ENCODE data around the gene INCA1.
"Not testable (repeated sequence)": the region's sequence is repeated elsewhere in the genome, so short reads cannot be mapped to it uniquely, and the experiment has no call there.

Gene INCA1, protein sequence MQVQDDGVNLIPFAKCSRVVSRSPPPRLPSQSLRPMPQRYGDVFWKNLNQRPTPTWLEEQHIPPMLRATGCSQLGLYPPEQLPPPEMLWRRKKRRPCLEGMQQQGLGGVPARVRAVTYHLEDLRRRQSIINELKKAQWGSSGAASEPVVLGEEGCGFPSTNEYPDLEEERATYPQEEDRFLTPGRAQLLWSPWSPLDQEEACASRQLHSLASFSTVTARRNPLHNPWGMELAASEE

DNA sequence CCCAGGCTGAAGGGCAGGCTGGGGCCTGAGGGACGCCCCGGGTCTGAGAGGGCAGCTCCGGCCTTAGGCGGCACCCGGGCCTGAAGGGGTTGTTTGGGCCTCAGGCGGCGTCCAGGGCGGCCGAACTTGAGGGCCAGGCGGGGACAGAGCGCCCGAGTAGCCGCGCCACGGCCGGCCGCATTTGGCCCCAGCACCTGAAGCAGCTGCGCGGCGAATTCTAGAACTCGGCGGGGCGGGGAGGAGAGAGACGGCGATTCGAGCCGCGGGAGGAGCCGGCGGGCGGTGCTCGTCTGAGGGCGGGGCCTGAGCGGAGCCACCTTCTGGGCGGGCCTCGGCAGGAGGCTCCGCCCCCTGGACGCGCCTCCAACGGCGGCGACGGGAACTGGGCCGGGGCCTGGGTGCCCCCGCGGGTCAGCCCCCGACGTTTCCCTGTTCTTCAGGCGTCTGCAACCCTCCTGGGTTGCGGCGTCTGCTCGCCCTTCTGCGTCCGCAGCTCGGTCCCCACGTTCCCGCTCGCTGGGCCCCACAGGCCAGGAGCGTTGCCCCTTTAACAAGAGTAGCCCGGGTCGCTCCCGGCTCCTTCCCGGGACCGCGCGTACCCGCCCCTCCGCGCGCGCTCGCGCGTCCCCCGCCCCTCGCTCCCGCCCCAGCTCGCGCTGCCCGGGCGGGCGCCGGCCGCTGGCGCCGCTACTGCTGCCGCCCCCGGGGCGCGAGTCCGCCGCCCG lies at the start of gene INCA1, which contains the start of gene KIF1C:
INCA1 (minus strand) TSS at position 221 of the 725 bp plus-strand sequence. CDS start 3,085 bp downstream, outside the sequence.
KIF1C (plus strand) TSS at position 649 of the 725 bp plus-strand sequence. CDS start 2,297 bp downstream, outside the sequence.
- DNase-seq (ENCODE audit: extremely low read depth in 1 of 2, low read depth in 1 of 2): peak; percentile 77 to 83

DNA sequence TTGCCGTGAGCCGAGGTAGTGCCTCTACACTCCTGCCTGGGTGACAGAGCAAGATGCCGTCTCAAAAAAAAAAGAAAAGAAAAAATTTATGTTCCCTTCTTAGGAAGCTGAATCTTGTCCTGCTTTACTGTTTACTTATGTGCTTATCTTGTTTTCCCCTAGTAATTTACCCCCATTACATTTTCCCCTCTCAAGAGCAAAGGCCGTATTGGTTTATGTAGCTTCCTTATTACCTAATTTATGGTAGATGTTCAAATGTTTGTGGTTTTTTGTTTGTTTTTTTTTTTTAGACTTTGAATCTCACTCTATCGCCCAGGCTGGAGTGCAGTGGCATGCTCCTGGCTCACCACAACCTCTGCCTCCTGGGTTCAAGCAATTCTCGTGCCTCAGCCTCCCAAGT lies 48.2 kb upstream of the INCA1 start:
- DNase-seq (ENCODE audit: extremely low read depth in 1 of 2, low read depth in 1 of 2): no peak

- DNase-seq (ENCODE audit: extremely low read depth in 1 of 2, low read depth in 1 of 2): no peak
These were observed 47.3 kb upstream of the INCA1 start for GRCh38 chr17:5044630-5045029.

- DNase-seq (ENCODE audit: extremely low read depth in 1 of 2, low read depth in 1 of 2): no peak
These were observed 46.2 kb upstream of the INCA1 start for GRCh38 chr17:5043524-5043923.

DNA sequence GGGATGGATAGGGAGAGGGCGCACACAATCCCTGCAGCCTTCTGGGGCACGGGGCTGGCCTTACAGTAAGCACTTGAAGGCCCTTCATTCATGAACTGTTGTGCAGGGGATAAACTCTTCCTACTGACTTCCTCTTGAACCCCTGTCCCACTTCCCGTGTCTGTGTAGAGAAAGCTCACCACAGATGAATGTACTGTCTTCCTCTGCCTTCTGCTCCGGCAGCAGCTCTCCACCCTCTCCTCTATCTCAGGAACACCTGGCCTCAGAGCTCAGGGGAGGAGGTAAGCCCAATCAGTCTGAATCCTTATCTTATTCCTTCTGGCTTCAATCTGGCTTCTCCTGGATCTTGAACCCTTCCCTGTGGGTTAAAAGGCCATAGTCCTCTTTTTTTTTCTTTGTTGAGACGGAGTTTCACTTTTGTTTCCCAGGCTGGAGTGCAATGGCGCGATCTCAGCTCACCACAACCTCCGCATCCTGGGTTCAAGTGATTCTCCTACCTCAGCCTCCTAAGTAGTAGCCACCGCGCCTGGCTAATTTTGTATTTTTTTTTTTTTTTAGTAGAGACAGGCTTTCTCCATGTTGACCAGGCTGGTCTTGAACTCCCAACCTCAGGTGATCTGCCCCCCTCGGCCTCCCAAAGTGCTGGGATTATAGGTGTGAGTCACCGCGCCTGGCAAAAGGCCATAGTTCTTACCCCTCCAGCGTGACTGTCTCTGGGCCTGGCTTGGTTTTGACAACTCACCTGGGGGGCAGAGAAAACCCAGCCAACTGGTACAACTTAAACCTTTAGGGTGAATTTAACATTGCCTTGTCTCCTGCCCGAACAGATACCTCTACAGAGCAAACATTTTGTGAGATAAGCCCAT lies 45.1 kb upstream of the INCA1 start:
- DNase-seq (ENCODE audit: extremely low read depth in 1 of 2, low read depth in 1 of 2): no peak

DNA sequence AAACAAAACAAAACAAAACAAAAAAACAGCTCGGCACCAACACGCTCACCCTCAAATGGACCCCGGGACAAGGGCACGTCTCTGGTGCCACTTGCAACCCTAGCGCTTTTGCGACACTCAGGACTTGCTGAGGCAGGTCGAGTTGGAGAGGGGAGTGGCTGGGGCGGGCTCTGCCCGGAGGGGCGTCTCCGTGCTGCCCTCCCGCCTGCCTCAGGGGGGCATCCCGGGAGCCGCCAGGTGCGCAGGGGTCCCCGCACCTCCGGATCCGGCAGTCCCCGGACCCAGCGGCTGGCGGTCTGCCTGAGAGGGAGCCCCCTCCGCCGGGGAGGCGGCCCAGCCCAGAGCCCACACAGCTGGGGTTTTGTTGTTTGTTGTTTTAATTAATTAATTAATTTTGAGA lies 38.0 kb upstream of the INCA1 start, which contains the start of gene SLC52A1:
SLC52A1 (minus strand) TSS at position 112 of the 400 bp plus-strand sequence. CDS start 820 bp downstream, outside the sequence.
- no peak for DNase-seq (ENCODE audit: extremely low read depth in 1 of 2, low read depth in 1 of 2)

DNA sequence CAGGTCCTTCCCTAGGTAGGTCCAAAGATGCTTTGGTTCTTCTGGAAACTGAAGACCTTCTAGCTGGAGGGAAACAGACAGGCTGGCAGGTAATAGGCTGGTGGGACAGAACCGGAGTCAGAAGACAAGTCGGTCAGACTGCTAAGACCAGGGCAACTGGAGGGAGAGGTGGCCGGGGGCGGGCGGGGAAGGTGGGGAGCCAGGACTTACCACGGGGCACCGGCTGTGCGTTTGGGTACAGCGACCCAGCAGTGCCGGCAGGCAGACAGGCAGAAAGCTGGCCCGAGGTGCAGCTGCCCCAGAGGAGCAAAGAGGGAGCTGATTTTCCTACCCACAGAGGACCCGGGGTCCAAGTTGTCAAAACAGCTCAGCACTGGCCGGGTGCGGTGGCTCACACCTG lies 37.3 kb upstream of the INCA1 start:
- no peak for DNase-seq (ENCODE audit: extremely low read depth in 1 of 2, low read depth in 1 of 2)

GRCh38 chr17:5034063-5034462 lies 36.7 kb upstream of the INCA1 start:
- no peak for DNase-seq (ENCODE audit: extremely low read depth in 1 of 2, low read depth in 1 of 2)

DNA sequence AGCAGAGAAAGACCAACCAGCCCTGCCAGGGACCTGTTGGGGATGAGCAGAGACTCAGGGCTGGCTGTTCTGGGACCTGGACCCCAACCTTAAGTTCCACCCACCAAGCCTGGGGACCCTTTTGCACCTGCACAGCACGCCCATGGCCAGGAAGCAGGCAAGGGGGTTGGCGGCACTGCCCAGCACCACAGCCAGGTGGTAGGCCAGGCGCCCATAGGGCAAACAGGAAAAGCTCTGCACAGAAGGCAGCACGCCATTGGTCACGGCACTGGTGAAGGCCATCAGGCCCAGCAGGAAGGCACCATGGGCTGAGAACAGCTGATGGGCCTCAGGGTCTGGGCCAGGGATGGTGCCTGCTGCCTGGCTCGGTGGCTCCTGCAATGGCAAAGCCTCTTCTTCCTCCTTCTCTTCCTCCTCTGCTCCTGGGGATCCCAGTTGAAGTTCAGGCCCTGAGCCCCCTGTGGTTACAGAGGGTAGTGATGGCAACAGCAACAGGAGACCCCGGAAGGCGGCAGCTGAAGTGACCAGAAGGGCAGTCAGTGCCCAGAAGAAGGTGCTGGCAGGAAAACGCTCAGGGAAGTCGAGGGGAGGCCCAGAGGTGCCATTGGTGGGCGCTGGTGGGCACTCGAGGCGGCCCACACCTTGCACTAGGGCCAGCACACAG lies 36.2 kb upstream of the INCA1 start:
- no peak for DNase-seq (ENCODE audit: extremely low read depth in 1 of 2, low read depth in 1 of 2)

DNA sequence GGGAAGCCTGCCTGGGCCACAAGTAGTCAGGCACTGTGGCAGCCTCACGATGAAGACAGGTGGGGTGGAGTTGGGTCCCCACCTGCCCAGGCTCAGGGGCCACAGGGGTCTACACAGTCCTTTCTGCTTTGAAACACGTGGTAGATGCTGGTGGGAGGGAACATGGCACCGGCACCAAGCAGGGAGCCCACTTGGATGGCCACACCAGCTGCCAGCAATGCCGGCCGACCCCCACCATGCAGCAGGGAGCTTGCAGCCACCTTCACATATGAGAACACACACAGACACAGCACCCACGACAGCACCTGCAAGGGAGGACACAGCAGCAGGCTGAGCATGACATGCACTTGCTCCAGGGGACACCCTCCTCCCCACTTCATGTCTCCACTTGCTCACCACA lies 35.5 kb upstream of the INCA1 start:
- no peak for DNase-seq (ENCODE audit: extremely low read depth in 1 of 2, low read depth in 1 of 2)

DNA sequence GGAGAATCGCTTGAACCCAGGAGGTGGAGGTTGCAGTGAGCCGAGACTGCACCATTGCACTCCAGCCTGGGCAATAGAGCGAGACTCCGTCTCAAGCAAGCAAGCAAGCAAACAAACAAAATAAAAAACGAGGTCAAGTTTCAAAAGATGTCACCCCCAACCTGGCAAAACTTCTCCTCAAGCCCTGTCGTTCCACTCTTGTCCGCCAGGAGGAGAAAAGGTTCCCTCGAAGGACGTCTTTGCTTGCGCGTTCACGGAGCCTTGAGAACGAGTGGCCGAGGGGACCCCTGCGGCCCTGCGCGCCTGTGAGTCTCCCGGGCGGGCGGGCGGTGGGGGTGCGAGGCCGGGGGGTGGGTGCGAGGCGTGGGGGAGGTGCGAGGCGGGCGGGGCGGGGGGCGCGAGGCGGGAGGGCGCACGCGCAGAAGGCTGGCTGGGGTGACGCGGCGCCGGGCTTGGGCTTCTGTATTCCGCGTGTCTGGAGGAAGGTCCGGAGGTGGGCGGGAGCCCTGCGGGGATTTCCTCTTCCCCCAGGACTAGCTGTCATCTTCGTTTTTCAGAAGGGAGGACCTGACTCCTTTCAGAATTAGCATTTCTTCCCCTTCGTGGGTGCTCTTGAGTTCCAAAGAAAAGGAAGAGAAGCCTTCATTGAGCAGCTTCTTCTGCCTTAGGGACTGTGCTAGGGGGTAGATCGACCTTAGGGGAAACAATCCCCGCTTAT lies 34.2 kb upstream of the INCA1 start:
- peak; percentile 48 to 72 for DNase-seq (ENCODE audit: extremely low read depth in 1 of 2, low read depth in 1 of 2)

DNA sequence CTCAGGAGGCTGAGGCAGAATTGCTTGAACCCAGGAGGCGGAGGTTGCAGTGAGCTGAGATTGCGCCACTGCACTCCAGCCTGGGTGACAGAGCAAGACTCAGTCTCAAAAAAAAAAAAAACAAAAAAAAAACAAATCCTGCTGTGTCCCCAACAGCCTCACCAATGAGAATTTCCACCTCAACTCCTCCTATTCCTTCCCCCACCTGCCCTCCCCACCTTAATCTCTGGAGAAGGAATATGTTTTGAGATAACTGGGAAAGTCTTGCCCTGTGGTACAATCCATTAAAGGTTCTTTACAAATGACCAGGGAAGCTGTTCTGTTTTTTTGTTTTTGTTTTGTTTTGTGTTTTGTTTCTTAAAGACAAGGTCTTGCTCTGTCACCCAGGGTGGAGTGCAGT lies 32.8 kb upstream of the INCA1 start:
- not testable (repeated sequence) for DNase-seq (ENCODE audit: extremely low read depth in 1 of 2, low read depth in 1 of 2)

GRCh38 chr17:5027916-5028315 lies 30.6 kb upstream of the INCA1 start:
- no peak for DNase-seq (ENCODE audit: extremely low read depth in 1 of 2, low read depth in 1 of 2)

DNA sequence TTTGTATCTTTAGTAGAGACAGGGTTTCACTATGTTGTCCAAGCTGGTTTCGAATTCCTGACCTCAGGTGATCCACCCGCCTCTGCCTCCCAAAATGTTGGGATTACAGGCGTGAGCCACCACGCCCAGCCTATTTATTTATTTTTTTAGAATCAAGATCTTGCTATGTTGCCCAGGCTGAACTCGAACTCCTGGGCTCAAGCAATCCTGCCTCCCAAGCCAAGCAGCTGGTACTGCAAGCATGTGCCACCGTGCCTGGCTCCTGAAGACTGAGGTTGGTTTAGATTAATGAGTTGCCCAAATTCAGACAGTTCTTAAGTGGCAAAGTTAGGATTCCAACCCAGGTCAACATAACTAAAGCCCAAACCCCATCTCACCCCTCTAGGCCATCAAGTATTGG lies 30.0 kb upstream of the INCA1 start:
- DNase-seq (ENCODE audit: extremely low read depth in 1 of 2, low read depth in 1 of 2): no peak

- no peak for DNase-seq (ENCODE audit: extremely low read depth in 1 of 2, low read depth in 1 of 2)
These were observed 27.3 kb upstream of the INCA1 start for GRCh38 chr17:5024604-5025003.

GRCh38 chr17:5023588-5024147 lies 26.3 kb upstream of the INCA1 start:
- no peak for DNase-seq (ENCODE audit: extremely low read depth in 1 of 2, low read depth in 1 of 2)

DNA sequence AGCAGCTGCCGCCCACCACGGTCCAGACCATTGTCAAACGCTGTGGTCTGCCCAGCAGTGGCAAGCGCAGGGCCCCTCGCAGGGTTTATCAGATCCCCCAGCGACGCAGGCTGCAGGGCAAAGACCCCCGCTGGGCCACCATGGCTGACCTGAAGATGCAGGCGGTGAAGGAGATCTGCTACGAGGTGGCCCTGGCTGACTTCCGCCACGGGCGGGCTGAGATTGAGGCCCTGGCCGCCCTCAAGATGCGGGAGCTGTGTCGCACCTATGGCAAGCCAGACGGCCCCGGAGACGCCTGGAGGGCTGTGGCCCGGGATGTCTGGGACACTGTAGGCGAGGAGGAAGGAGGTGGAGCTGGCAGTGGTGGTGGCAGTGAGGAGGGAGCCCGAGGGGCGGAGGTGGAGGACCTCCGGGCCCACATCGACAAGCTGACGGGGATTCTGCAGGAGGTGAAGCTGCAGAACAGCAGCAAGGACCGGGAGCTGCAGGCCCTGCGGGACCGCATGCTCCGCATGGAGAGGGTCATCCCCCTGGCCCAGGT lies 24.9 kb upstream of the INCA1 start:
- DNase-seq (ENCODE audit: extremely low read depth in 1 of 2, low read depth in 1 of 2): no peak

GRCh38 chr17:5020502-5021023 lies 23.2 kb upstream of the INCA1 start:
- no peak for DNase-seq (ENCODE audit: extremely low read depth in 1 of 2, low read depth in 1 of 2)

GRCh38 chr17:5019475-5019956 lies 22.2 kb upstream of the INCA1 start:
- peak in 1 of 2 donors; percentile 26 for DNase-seq (ENCODE audit: extremely low read depth in 1 of 2, low read depth in 1 of 2)

All from activated CD8-positive, alpha-beta memory T cell treated with anti-CD3 and anti-CD28 coated beads for 1 hour (primary cell).